ENCODE data around the gene B3GALT6. TPM values are rescaled to one million over a fixed set of nuclear protein-coding genes. Genes with fewer than 3 reads are reported as not detected.

B3GALT6 gene
- total and polyA plus RNA-seq, 10 donors, result 7.9 to 25.1 (median 18.4) TPM

DNA sequence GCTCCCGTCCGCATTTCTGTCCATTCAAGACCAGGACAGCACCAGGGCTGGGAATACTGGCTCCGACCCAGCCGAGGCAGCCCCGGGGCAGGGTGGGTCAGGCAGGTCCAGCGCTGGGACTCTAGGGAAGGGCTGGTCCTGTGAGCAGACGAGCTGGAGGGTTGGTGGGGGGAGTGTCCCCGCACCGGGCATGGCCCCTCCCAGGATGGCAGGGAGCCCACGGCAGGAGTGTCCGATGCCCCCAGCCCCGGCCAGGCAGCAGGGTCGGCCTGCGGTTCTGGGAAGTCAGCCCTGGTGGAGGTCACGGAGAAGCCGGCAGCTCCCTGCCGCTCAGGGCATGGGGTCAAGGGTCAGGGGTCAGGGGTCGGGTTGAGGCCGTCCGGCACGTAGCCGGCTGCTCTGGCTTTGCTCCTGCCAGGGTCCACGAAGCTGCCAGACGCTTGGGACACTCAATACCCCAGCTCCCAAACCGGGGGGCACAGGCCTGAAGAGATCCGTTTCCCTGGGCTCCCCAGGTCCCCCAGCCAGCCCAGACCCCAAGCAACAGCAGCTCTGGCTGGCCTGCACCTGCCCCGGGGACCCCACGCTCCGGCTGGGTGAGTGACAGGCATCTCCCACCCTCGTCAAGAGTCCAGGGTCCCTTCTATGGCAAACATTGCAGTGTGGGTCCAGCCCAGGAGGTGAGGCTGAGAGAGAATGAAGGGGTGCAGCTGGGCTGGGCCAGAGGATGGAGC lies 7.7 kb downstream of the B3GALT6 start:
- intact Hi-C loops (cut with DNase I; ENCODE audit: low total_unique reads), result no loop called here
- TF ChIP-seq POLR2AphosphoS5 (IDR thresholded peaks at IDR 0.05) (peak in 1 of 3 donors; percentile 35), CTCF (IDR thresholded peaks at IDR 0.05 in 8 of 11, conservative IDR thresholded peaks at IDR 0.05 in 3 of 11) (no peak), POLR2A (IDR thresholded peaks at IDR 0.05) (no peak)
- peaks cover 0 to 9% (median 5%) of the 10 kb centered on the region in 6 donors for H3K36me3 ChIP-seq
- DNase-seq, result no peak
- H3K9me3 ChIP-seq, result no peaks in the 10 kb centered on the region
- no peak overlapping the region for H3K27ac ChIP-seq
- peaks cover 0 to 83% (median 32%) of the 10 kb centered on the region in 7 donors for H3K27me3 ChIP-seq (replicated peaks in 1 of 7)
- H3K4me3 ChIP-seq, result no peak overlapping the region
- peaks cover 0 to 28% (median 14%) of the 10 kb centered on the region in 6 donors for H3K4me1 ChIP-seq
- WGBS, 5 donors, result 40 to 57% (median 51%) methylated on average over 2 to 30 of the region's 30 CpGs

- no peak overlapping the region for H3K27ac ChIP-seq
- peaks cover 0 to 4% (median under 1%) of the 10 kb centered on the region in 6 donors for H3K36me3 ChIP-seq
- TF ChIP-seq CTCF (IDR thresholded peaks at IDR 0.05 in 8 of 11, conservative IDR thresholded peaks at IDR 0.05 in 3 of 11) (no peak), POLR2A (IDR thresholded peaks at IDR 0.05) (no peak), POLR2AphosphoS5 (IDR thresholded peaks at IDR 0.05) (no peak)
- WGBS, 5 donors, result 51 to 83% (median 64%) methylated on average over 3 to 11 of the region's 11 CpGs
- DNase-seq, result no peak
- H3K9me3 ChIP-seq, result no peaks in the 10 kb centered on the region
- H3K4me1 ChIP-seq, result peaks cover 0 to 22% (median 12%) of the 10 kb centered on the region in 6 donors
- intact Hi-C loops (cut with DNase I; ENCODE audit: low total_unique reads), result no loop called here
- H3K4me3 ChIP-seq, result no peak overlapping the region
- peaks cover 0 to 85% (median 34%) of the 10 kb centered on the region in 7 donors for H3K27me3 ChIP-seq (replicated peaks in 1 of 7)
Measured at GRCh38 chr1:1240348-1240732, 8.3 kb downstream of the B3GALT6 start.

DNA sequence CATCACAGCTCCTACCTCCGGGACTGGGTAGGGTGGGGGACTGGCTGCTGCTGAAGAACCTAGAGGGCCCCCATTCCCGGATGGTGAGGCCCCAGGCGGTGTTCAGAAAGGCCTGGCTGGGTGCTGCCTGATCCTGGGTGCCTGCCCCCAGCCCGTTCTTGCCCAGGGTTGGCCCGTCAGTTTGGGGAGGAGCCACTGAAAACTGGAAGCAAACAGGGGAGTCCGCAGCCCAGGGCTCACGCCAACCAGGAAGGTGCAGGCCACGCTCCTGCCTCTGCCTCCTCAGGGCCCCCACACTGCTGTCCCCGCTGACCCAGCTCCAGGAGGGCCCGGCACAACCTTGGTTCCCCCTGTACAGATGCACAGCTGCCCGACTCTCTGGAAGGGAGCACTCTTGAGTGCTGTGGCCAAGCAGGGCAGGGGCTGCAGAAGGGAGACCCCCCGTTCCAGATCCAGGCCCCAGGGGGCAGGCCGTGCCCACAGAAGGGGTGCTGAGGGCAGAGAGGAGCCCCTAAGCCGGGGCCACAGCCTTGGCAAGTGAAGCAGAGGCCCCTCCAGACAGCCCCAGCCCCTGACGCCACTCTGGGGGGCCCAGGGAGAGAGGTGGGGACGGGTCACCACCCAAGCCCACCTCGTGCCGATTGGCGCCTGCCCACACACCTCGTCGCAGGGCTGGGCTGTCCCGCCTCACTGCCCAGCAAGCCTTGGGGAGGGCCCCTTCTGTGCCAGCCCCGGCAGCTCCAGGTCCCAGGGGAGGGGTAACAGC lies 9.0 kb downstream of the B3GALT6 start:
- no peak for DNase-seq
- Histone ChIP-seq H3K27ac (no peak overlapping the region), H3K36me3 (no peaks in the 10 kb centered on the region), H3K27me3 (replicated peaks in 1 of 7) (peaks cover 0 to 92% (median 41%) of the 10 kb centered on the region in 7 donors), H3K4me1 (peaks cover 0 to 25% (median 13%) of the 10 kb centered on the region in 6 donors), H3K4me3 (no peak overlapping the region), H3K9me3 (no peaks in the 10 kb centered on the region)
- intact Hi-C loops (cut with DNase I; ENCODE audit: low total_unique reads), result no loop called here
- TF ChIP-seq POLR2AphosphoS5 (IDR thresholded peaks at IDR 0.05) (no peak), POLR2A (IDR thresholded peaks at IDR 0.05) (no peak), CTCF (IDR thresholded peaks at IDR 0.05 in 8 of 11, conservative IDR thresholded peaks at IDR 0.05 in 3 of 11) (no peak)
- 56 to 72% (median 65%) methylated on average over 19 to 23 of the region's 23 CpGs for WGBS, 5 donors

Measured in spleen (tissue), 11 donors.